Activated CD4-positive, alpha-beta T cell treated with anti-CD3 and anti-CD28 coated beads, Interleukin-2, Interleukin-4, amounts not matched to agents 100 ng/mL and 50 ng/mL, durations not matched to agents 16 hours and 8 hours (primary cell): Measurements from ENCODE around the gene CDH10.

Experiments
- DNase-seq: peaks from one replicate; pipeline ENCODE4 v3.0.0-alpha.2; 2020; ENCODE audit warnings: low spot score

The CDH10 gene

DNA sequence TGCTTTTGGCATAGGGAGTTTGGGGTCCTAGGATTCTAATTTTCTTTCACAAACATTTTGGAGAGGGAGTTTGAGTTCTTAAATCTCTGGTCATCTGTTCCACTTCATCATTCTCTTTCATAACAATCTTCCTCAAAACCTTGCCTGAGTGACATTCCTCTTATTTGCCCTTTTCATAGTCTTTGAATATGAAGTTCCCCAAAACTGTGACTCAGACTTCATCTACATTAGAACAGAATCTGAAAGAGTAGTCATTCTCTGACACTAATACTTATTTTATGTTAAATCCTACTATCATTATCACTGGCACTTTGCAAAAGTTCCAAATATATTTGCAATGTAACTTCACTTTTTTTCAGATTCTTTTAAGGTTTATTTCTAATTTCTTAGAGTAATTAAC, 163.8 kb downstream of the CDH10 start:
- no peak for DNase-seq

DNA sequence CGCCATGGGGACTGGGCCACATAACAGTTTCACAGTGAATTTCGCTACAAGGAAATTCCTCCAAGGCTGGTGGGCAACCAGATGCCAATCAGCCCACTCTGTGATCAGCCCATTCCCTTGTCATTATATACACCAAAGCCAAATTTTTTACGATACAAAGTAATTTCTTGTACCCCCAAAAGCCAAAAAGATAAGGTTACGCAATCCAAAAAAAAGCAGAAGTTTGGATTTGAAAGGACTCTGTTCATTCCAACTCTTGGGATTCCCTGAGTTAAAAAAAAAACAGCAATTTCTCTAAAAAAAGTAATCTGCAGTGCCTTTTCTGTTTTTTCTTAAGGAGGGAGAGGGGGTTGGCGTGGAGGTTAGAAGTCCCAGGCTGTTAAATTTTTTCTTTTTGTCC, 166.8 kb downstream of the CDH10 start:
- DNase-seq, result no peak

DNA sequence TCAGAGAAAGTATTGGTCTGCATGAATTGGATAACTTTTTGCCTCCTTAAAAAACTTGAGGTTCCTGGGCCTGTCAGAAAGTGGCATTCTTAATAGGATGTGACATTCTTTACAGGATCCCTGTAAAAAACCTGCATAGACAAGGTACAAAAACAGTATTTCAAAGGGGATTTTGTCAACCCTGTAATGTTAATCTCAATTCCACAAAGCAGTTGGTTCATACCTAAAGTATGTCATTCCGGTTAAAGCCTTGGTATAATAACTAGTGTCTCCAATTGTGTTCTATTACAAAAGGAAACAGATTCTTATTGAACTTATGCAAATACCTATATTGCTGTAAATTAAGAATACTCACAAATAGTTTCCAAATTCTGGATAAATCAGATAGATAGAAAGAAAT, 169.7 kb downstream of the CDH10 start:
- DNase-seq, result no peak

DNA sequence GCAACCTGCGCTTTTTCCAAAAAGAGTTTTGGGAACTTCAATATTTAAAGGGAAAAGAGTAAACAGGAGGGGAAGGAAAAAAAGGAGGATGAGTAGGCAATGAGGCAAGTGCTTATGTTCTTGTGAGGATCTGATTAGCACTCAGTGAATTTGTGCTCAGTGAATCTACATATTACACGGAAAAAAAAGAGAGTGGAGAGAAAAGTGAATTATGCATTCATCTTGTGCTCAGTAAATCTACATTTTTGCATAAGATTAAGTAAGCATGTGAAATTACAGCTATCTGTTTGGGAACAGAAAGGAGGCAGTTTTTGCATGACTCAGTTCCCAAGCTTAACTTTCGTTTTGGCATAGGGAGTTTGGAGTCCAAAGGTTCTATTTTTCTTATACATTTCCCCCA, 170.1 kb downstream of the CDH10 start:
- no peak for DNase-seq

DNA sequence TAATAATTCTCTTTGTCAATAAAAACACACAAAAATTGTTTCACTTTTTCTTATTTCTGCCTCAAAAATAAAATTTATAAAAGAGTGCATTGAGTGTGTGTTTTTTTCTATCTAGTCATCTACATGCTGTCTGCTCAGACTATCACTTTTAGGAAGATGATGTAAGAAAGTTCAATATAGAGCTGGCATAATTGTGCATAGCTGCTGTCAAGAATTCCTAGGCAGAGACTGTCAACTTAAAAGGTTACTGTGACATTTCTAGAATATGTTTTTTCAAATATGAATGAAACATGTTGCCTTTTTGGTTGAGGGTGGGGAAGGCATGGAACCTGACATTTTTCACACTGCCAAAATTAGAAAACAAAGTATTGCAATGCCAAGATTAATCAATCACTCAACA, 172.3 kb downstream of the CDH10 start:
- no peak for DNase-seq

DNA sequence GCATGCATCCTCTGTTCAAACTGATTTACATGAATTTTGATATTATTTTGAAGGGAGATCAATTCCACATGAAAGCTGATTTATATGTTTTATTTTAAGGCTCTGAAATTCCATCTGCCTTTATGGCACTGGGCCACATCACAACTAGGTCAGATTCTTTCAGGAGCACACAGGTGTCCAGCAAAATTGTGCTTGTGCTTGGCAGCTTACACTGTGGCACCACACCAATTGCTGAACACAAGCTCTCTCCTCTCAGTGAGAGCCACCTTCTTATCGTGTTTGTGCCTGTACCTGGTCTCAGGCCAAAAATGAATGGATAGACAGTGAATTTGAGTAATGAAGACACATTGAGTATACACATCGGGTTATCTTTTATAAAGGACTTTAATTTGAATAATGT, 200.4 kb downstream of the CDH10 start:
- no peak for DNase-seq

DNA sequence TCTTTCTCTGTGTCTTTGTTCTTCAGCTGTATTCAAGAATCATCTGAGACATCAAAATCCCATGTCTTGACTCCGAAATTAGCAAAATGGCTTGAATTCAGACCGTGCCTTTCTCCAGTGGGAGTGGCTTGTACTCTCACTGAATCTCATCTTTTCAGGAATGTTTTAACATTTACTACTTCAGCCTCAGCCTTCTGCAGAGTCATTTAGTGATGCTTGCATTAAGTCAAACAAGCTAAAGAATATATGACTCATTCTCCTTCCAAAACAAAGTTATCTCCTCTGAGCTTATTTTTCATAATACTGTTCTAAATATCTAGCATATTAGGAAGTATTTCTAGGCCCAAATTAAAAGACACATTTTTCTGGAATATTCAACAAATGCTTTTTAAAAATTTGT, 205.3 kb downstream of the CDH10 start:
- no peak for DNase-seq
